HG03060 (cell line): ENCODE data around the gene PLXND1.

Experiments used
- ATAC-seq: cut with Tn5 transposase; IDR thresholded peaks from one replicate; pipeline ENCODE4 v1.9.1; 2021; ENCODE audit warnings: low read depth, moderate number of reproducible peaks; ENCODE audit not compliant: unreplicated experiment

Gene PLXND1

DNA sequence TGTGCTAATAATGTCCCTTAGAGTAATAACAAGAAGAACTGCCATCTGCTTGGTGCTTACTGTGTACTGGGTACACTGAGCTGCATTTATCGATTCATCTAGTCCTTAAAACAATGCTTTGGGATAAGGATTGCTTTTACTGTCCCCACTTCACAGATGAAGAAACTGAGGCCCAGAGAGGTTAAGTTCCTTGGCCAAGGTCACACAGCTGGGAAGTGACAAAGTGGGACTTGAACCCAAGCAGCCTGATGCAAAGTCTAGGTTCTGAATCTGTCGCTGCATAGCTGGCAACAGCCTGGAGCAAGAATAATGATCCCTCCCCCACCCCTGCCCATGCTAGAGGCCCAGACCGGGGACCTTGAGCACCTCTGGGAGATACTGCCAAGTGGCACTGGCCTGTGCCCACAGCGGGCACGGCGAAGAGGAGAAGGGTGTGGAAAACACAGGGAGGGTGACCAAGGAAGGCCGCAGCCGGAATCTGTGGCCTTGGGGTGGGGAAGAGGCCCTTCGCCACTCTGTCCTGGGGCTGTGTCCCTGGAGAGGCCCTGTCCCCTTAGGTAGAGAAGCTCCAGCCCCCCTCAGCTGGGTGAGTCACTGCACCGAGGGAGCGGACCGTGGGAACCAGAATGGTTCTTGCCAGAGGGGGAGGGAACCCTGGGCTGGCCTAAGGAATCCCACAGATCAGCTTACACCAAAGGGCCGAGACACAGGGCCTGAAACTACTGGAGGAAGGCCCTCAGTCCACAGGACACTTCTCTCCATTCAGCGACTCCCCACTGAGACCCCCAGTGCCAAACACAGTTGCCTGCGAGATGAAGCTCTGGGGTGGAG, 3.5 kb downstream of the PLXND1 start:
- ATAC-seq: no peak

DNA sequence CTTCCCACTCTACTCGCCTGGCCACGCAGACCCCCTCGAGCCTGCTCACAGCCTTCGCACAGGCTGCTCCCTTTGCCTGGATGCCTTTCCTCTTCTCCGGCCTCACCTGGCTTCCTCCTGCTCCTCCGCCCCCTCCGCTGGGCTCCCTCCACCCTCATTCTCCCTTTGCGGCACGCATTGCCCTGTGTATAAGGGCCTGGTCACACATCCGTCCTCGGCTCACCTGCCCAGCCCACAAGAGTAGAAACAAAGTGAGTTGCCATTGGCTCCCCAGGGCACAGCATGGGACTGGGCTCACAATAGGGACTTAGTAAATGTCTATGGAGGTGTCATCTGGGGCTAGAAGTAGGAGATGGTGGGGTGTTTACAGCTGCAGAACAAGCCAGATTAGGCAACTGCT, 4.2 kb downstream of the PLXND1 start:
- ATAC-seq: no peak

DNA sequence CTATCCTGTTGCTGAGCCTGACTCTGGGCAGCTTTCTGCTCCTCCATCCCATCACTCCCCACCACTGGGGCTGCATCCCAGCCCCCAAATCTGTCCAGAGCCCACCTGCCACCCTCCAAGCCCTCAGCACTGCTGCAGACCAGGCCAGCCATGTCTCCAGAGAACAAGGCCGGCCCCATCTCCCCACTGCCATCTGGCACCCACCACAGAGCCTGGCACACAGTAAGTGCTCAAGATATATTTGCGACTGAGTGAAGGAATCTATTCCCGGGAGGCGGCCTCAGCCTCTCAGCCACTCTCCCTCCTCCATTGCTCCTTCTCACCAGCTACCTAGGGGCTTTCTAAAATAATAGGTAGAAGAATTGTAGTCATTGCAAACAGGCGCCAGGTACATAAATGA, 4.8 kb downstream of the PLXND1 start:
- no peak for ATAC-seq

DNA sequence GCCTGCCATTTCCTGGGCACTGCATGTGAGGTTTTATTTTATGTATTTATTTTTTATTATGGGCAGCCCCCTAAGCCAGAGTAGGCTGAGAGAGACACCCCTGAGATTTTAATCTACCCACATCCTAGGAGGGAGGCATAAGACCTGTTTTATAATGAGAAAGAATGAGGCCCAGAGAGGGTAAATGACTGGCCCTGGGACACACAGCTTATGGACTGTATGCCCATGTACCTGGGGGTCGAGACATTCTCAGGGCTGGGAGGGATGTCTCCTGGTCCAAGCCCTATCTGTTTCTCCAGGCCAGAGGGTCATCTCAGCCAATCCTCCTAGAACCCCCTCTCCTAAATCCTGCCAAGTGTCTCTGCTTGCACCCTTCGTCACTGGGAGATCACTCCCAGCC, 6.1 kb downstream of the PLXND1 start:
- ATAC-seq: no peak

DNA sequence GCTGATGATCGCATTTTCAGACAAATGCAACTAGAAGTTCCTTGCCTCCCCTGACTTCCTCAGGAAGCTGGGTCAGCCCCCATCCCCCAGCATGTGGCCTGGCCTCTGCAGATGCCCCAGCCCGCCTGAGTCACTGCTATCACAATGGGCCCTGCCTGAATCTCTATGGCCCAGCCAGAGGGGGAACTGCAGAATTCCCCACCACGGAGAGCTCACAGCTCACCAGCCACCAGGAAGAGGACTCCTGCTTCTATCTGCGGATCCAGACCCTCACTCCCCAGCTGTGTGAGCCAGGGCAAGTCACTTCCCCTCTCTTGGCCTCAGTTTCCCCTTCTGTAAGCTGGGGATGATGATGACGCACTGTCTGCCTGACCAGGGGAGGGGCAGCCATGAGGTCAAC, 6.9 kb downstream of the PLXND1 start:
- no peak for ATAC-seq

DNA sequence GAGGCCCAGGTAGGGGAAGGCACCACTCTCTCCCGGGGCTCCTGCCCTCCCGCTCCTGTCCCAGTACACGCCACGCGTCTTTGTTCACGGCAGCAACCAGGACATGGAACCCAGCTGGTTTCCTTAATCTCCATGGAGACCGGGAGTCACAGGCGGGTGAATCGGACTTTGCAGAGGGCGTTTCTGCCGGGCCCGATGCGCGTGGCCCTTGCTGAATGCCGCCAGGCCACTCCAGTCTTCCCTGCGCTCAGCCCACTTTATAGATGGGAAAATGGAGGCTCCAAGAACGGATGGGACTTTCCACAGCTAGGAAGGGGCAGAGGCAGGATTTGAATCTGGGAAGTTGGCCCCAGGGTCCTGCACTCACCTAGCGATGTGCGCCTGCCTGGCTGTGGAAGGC, 7.4 kb downstream of the PLXND1 start:
- no peak for ATAC-seq

DNA sequence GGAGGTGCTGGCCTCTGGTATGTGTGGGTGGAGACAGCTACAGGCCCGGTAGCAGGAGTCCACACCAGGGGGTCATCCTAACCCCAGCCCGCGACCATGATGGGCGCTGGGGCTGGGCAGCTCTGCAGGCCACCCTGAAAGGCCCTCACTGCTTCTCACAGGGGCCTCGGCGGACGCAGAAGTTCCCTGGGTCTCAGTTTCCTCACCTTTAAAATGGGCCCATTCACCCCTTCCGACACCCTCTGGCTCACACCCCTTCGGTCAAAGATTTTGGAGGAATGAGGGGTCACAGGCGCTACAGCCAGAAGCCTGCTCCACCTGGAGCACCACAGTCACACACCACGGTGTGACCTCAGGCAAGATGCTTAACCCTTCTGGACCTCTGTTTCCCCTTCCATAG, 8.0 kb downstream of the PLXND1 start:
- ATAC-seq: no peak

DNA sequence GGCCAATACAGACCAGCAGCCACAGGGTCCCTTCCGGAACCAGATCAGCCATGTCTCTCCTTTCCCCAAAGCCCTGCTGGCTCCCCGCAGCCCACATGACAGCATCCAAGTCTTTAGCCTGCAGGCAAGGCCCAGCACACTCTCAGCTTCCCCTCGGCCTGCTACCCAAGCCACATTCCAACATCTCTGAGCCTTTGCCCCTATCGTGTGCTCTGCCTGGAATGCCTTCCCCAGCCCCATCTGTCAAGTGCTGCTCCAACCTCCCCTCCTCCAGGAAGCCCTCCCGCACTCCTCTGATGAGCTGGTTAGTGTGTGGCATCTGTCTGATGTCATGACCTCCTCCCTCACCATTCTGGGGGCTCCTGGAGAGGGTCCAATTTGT, 8.5 kb downstream of the PLXND1 start:
- ATAC-seq: no peak

DNA sequence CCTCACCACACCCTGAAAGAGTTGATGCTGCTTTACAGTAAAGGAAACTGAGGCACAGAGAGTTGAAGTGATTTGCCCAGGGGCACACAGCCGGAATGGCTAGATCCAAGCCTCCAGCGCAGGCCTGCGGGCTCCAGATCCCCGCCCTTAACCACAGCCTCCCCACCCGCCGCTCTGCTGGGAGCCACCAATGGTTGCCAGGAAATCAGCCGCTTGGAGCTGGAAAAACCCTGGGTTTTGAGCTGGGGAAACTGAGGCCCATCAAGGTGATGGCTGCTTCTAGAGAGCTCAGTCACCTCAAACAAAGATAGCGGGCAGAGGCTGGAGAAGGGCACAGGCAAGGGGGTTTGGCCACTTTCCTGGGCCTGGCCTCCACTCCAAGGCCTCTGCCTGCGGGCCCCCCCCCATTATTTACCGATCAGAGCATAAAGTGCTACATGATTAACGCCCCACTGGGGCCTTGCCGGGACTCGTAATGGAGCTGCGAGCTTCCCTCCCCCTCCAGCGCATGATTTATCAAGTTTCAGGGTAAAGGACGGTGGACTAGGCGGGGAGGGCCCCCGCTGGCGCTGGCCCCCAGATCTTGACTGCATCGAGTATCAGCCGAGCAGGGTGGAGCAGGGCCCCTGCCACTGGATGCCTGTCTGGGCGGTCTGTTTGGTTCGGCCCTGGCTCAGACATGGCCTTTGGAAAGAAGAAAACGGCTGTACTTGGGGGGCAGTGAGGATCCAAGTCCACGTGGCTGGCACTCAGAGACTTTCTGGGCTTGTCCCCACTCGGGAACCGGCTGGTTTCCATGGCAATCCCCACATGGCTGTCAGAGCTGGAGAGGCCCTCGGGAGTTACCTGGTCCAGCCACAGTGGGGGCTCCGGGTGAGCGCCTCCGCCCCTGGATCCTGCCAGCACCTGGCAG, 9.1 kb downstream of the PLXND1 start:
- ATAC-seq: no peak

DNA sequence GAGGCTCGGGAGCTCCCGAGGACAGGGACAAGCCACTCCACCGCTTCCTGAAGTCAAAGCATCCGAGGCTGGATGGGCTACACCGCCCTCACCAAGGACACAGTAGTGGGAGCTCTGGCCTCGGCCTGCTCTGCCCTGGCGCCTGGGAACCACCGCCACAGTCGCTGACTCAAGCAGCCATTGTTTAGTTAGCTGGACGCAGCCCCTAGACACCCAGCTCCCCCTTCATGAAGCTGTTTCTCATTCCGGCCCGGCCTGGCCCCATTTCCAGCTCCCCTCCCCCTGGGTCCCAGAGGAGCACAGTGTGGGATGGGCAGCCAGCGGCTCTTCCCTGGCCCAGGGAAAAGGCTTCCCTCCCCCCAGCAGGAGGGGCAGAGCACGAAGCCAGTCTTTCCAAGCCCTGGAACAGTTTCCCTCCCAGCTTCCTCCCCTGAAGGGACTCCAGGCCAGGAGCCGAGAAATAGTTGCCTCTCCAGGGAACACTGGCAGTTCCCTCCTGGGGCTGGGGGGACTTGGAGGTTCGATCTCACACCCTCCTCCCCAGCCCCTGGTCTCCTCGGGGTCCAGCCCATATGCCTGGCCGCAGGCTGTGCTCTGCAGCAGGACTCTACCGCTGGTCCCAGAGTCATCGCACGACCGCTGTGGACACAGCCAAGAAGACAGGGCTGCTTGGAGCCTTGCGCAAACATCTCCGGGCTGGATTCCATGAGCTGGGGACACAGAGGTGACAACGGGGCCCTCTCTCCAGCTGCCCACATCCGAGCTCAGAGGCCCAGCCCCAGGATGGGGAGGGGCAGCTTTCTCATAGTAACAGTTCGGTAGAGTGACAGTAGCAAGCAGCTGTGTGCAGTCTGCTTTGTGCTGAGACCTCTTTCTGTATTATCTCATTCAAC, 10.0 kb downstream of the PLXND1 start:
- ATAC-seq: no peak

DNA sequence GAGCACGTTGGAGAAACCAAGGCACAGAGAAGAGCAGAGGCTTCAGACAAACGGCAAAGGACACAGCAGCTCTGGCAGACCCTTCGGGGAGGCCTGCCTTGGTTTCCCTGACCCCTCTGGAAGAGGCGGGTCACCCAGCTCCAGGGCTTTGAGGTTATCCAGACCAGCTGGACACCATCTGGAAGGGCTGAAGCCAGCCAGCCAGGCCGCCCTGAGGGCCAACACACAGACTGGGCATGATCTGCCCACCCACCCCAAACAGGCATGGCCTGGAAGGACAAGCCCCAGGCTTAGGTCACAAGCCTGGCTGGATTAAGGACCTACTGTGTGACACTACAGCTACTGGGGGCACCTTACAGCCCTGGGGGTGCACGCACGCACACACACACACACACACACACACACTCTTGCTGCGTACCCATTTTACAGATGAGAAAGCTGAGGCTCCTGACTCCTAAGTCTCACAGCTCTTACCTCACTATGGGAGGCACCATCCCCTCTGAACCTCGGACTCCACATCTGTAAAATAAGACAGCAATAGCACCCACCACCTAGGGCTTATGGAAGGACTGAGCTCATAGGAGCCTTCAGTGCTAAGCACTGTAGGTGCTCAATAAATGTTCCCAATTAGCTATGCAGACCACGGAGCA, 10.8 kb downstream of the PLXND1 start:
- no peak for ATAC-seq

DNA sequence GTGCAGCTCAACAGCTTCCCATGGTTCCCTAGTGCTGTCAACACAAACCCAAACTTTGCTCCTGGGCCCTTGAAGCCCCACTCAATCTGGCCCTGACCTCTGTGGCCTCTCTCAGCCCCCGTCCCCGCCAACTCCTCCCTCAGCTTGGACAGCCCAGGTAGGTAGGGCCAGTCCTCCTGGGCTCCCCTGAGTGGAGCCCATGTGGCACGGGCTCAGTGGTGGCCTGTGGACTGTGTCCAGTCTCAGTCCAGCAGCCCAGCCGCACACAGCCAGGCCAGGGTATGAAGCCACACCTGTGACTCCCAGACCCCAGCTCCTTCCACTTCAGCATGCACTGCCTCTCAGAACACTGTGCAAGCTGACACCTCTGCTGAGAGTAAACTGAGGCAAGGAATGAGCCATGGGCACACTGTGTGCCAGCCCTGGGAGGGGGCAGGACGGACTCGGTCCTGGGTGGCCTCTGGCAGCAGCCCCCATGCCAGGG, 11.5 kb downstream of the PLXND1 start:
- ATAC-seq: no peak

DNA sequence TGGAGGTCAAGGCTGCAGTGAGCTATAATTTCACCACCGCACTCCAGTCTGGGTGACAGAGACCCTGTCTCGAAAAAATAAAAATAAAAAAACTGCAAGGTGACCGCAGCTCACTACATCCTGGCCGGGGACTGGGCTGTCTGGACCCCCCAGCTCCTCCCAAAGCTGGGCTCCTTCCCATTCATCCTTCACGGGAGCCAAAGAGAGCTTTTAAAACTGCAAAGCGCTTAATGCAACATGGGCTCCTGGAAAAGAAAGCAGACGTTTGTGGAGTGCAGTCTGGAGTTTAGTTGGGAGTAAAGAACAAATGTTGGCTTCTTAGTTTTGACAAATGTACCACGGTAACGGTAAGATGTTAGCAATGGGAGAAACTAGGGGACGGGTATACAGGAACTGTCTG, 12.1 kb downstream of the PLXND1 start:
- no peak for ATAC-seq

DNA sequence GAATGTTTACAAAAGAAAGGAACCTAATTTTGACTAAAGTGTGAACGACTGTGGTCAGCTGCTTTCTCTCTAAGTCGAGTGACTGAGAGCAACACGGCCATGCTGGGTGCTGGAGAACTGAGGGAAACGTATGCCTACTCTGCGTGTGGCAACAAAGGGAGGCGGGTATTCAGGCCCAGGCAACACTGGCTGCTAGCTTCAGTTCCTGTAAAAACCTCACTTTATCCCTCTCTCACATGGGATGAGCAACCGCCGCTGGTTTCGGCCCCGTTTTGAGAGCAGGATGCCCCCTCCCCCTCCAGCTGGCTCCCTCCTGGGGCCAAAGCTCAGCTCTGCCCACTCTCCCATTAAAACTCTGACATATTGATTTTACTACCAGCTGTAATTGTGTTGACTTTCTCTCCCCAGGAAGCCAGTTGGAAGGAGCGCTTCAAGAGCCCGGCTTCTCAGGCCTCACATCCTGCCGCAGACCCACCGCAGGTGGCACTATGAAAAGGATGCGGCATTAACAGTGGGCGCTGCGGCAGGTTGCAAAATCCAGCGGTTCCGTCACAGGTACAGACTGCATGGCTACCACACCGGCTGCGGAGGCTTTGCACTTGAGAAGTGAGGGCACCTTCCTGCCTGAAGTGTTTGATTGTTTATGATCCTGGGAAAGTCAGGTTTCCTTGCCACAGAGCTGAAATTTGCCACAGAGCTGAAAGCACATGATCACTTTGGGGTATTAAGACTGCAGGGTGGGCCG, 12.7 kb downstream of the PLXND1 start:
- no peak for ATAC-seq

DNA sequence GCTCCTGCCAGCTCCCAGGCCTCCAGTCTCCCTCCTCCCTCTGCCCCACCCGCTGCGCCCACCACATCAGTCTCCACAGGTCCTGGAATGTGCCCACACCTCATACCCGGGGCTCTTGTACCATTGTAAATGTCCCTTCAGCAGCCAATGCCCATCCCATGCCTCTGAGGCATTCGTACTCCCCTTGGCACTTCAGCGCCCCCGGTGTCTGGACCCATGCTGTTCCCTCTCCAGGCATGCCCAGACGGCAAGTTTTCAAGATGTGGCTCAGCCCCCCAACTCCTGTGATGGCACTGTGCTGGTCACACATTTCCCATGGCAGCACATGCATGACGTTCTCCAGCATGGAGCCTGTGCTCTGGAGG, 13.3 kb downstream of the PLXND1 start:
- ATAC-seq: no peak

DNA sequence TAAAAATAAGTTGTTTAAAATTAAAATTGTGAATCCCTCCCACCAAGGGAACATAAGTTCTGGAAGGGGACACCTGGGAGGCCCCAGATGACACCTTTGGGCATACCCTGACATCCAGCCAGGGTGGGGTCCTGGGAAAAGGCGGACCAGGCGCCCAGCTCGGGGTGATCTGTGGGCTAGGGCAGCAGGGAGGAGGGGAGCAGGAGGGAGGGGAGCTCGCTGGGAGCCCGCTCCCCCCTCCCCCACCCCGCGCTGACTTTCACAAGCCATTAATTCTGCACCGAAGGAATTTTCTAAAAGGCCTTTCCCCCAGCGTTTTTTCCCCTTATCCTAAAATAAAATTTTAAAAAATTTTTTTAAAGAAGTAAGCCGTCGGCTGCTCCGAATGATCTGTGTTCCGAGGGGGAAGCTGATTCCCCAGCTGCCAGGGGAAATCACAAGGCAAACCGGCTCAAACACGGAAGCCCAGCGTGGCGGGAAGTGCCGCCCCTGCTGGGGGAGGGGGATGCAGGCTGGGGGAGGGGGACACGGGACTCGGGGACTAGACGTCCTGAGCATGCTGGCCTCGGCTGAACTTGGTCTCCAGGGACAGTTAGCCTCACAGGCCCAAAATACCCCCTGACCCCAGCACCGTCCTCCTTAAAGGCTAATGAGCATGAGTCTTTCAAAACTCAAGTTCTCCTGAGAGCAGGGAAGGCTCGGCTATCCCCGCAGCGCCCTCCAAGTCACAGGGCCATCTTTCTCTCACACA, 13.9 kb downstream of the PLXND1 start:
- ATAC-seq: no peak

DNA sequence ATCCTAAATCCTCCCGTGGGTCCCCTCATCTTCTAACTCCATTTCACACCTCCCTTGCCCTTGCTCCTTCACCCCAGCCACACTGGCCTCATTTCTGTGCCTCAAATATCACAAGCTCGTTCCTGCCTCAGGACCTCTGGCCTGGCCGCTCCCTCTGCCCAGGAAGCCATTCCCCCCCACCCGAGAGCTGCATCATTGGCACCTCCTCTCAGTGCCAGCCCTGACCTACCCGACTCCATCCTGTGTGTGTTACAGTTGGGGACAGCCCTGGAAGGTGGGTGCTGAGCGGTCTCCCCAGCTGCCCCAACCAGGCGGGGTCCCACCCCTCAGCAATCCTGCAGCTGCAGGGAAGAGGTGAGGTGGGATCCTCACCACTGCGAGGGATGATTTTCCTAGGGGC, 14.5 kb downstream of the PLXND1 start:
- no peak for ATAC-seq

DNA sequence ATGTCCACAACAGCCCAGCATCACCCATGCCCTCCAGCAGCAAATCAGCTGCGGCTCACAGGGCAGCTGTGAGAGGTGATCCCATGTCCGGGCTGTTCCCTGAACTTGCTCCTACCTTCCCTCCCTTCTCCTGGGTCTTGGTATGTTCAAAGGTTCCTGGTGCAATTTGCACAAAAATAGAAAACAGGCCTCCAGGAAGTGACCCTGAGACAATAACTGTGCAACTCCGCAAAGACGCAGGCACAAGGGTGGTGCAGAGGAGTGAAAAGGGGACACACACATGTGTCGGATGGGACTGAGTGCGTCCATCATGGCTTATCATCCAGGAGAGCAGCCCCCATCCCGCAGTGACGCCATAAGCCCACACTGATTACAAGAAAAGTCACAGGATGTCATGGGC, 16.3 kb downstream of the PLXND1 start:
- no peak for ATAC-seq
